ENCODE data around the gene VAT1L.

- TF ChIP-seq POLR2A (IDR thresholded peaks at IDR 0.05; ENCODE audit: low read depth, low read length): no peak
- no peak for TF ChIP-seq POLR2AphosphoS5 (IDR thresholded peaks at IDR 0.05; ENCODE audit: low read depth, low read length)
Observed at GRCh38 chr16:77963185-77964044, 175.1 kb downstream of the VAT1L start.

Data from GM12892 (cell line).